Mesothelial cell of epicardium (in vitro differentiated cells): ENCODE measurements around the gene RAB31. TPM values are rescaled to one million over a fixed set of nuclear protein-coding genes. Genes with fewer than 3 reads are reported as not detected.

Experiments
- DNase-seq, 2 experiments: peaks; one replicate each; pipeline ENCODE4 v3.0.0; 2021; ENCODE audit warnings: low spot score in 2 of 2; ENCODE audit not compliant: unreplicated experiment in 2 of 2
- H3K27ac Mint-ChIP-seq: 2 replicates; pipeline ENCODE4 v1.8.0; 2021; ENCODE audit warnings: mixed read lengths
- H3K27me3 Mint-ChIP-seq: 2 replicates; pipeline ENCODE4 v1.8.0; 2021; ENCODE audit warnings: low read depth, mixed read lengths
- H3K36me3 Mint-ChIP-seq: 2 replicates; pipeline ENCODE4 v1.8.0; 2021; ENCODE audit warnings: mixed read lengths
- H3K4me1 Mint-ChIP-seq: 2 replicates; pipeline ENCODE4 v1.8.0; 2021; ENCODE audit warnings: mixed read lengths
- H3K4me3 Mint-ChIP-seq: 2 replicates; pipeline ENCODE4 v1.8.0; 2021; ENCODE audit warnings: mild to moderate bottlenecking, moderate library complexity, mixed read lengths
- H3K9me3 Mint-ChIP-seq: 2 replicates; pipeline ENCODE4 v1.8.0; 2021; ENCODE audit warnings: mixed read lengths
- total RNA-seq: library from RNA; stranded (reverse); gene quantifications from 3 replicates; pipeline ENCODE4 v1.2.1, GENCODE V29; 2021
- TF ChIP-seq, protein P1 (sequence below): fragments of 200-600 bp; sonication (generic); IDR thresholded peaks from one replicate; pipeline ENCODE4 v1.5.0; 2021; ENCODE audit warnings: antibody characterized with exemption; ENCODE audit not compliant: unreplicated experiment

RAB31 gene
- total RNA-seq, 1 donor from 2014 or later = 21.8 TPM

DNA sequence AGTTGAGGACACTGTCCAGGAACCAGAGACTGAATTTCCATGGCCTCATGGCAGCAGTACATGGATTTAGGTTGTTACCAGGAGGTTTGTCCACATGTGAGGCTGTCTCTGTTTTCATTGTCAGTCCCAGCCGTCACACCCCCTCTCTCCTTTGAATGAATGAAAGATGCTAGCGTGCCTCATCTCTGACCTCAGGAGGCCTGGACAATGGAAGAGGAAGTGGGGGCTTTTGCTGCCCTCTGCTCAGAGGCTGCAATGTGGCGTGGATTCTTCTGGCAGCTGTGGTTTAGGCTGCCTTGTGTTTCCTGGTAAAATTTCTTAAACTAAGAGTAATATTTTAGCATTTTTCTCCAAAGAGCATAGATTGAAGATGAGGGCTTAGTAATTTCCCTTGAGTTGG lies 47.5 kb downstream of the RAB31 start:
- H3K4me1 Mint-ChIP-seq = peaks cover 20% of the 10 kb centered on the region
- H3K27ac Mint-ChIP-seq = no peak overlapping the region
- TF ChIP-seq, protein P1, sequence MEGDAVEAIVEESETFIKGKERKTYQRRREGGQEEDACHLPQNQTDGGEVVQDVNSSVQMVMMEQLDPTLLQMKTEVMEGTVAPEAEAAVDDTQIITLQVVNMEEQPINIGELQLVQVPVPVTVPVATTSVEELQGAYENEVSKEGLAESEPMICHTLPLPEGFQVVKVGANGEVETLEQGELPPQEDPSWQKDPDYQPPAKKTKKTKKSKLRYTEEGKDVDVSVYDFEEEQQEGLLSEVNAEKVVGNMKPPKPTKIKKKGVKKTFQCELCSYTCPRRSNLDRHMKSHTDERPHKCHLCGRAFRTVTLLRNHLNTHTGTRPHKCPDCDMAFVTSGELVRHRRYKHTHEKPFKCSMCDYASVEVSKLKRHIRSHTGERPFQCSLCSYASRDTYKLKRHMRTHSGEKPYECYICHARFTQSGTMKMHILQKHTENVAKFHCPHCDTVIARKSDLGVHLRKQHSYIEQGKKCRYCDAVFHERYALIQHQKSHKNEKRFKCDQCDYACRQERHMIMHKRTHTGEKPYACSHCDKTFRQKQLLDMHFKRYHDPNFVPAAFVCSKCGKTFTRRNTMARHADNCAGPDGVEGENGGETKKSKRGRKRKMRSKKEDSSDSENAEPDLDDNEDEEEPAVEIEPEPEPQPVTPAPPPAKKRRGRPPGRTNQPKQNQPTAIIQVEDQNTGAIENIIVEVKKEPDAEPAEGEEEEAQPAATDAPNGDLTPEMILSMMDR = no peak
- DNase-seq = no peak
- H3K36me3 Mint-ChIP-seq = peaks cover 2% of the 10 kb centered on the region
- H3K27me3 Mint-ChIP-seq = peaks cover 1% of the 10 kb centered on the region
- H3K4me3 Mint-ChIP-seq = no peak overlapping the region
- H3K9me3 Mint-ChIP-seq = no peaks in the 10 kb centered on the region

DNA sequence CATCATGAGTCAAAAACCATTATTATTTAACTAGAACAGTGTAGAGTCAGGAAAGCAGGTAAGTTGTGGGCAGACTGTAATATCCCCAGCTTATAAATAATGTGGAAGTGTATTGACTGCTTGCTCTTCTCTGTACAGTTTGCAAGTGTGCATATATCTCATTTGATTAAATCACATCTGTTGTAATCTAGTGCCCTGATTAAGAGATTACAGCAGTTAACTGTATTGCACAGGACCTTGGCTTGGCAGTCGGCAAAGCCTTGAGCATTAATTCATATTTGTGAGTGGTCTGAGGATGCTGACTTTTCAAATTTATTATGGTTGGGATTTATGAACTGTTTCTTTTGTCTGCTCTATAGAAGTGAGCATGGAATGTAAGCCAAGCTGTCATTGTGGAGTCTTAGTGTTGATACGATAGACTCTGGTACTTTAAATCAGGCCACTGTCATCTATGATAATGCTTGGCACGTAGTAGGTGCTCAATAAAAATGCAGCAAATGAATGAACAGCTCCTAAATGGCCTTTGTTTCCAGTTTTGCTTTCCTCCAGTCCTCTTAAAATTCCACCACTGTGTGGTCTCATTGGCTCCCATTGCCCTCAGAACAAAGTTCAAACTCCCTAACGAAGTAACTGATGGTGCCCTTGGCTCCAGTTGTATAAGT lies 48.3 kb downstream of the RAB31 start:
- peaks cover 2% of the 10 kb centered on the region for H3K36me3 Mint-ChIP-seq
- H3K9me3 Mint-ChIP-seq = no peaks in the 10 kb centered on the region
- DNase-seq = no peak
- H3K27me3 Mint-ChIP-seq = peaks cover 1% of the 10 kb centered on the region
- no peak overlapping the region for H3K27ac Mint-ChIP-seq
- peaks cover 20% of the 10 kb centered on the region for H3K4me1 Mint-ChIP-seq
- no peak overlapping the region for H3K4me3 Mint-ChIP-seq
- TF ChIP-seq, protein P1 = no peak

DNA sequence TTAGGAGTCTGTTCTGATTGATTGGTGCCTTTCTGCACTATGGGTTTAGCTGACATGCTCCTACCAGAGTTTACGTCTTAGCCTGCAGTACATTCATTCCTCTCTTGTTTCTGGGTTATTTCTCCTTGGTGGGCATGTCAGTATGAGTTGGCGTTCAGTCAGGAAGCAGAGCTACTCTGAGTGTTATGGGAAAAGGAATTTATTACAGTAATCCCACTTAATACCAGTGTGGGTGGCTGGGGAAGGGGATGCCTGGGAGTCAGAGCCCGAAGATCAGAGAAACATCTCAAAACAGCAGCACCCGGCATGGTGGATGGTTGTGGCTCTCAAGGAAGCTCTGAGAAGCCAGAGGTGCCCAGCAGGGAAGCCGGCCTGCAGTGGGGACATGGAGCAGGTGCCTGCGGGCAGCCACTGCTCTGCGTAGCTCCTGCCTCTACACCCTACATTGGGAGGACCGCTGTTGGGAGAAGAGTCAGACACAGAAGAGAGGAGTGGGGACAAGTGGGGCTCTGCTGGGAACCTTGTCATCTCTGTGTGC lies 48.9 kb downstream of the RAB31 start:
- TF ChIP-seq, protein P1 = no peak
- H3K4me1 Mint-ChIP-seq = peaks cover 20% of the 10 kb centered on the region
- no peak overlapping the region for H3K4me3 Mint-ChIP-seq
- no peaks in the 10 kb centered on the region for H3K9me3 Mint-ChIP-seq
- no peak for DNase-seq
- peaks cover 1% of the 10 kb centered on the region for H3K27me3 Mint-ChIP-seq
- H3K36me3 Mint-ChIP-seq = peaks cover 2% of the 10 kb centered on the region
- no peak overlapping the region for H3K27ac Mint-ChIP-seq

DNA sequence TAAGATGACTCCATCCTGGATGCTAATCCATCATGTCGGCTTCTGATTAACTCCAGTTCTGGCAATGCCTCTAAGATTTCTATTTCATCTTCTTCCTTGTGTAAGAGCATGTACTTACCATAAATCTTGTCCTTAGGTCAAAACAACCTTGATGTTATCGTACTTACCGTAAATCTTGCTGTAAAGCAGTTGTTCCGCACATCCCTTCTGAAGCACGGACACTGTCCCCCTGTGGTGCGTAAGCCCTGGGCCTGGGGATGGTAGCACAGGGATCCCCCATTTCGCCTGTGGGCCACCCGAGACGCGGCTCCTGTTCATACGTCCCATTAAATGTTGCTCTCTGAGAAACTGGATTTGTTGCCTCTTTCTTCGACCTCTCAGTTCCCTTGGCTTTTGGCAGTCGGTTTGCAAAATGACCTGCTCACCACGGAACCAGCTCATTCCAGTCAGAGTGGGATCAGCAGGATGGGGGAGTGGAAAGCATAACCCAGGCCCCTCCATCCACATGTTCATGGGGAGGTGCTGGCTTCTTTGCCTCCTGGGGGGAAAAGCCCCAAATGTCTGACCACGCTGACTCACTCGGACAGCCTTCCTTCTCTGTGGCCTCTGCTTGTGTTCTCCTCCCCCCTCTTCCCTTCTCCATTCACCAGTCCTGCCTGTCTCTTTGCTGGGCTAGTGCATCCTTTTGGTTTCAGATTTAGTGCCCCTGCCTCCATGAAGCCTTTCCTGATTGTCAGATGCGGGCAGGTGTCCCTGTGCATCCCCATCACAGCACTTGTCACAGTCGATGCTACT lies 49.9 kb downstream of the RAB31 start:
- Mint-ChIP-seq H3K27ac (no peak overlapping the region), H3K27me3 (peaks cover 1% of the 10 kb centered on the region), H3K4me3 (peak overlapping the region; percentile 11), H3K4me1 (peaks cover 20% of the 10 kb centered on the region), H3K36me3 (peaks cover 6% of the 10 kb centered on the region), H3K9me3 (peaks cover 5% of the 10 kb centered on the region)
- TF ChIP-seq, protein P1 = no peak
- DNase-seq = no peak

DNA sequence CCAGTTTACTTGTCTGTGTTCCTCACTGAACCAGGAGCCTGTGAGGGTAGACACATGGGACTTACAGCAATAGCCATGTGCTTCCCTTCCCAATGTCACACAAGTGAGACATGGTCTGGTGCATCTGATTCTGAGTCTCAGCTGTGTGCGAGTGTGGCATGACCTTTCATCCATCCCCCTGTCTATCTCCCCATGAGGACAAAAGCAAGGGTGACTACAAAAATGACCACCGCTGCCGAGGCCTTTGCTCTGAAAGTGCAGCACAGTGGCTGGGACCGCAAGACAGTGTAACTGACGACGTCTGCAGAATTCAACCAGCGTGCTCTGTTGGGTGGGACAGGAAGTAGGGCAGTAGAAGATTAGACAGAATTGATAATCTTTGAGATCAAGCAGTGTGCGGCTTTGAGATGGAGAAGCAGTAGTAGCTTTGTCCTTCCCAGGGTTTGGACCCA lies 50.5 kb downstream of the RAB31 start:
- no peak overlapping the region for H3K27ac Mint-ChIP-seq
- peaks cover 1% of the 10 kb centered on the region for H3K27me3 Mint-ChIP-seq
- no peak for DNase-seq
- peaks cover 20% of the 10 kb centered on the region for H3K4me1 Mint-ChIP-seq
- peaks cover 7% of the 10 kb centered on the region for H3K9me3 Mint-ChIP-seq
- TF ChIP-seq, protein P1 = no peak
- no peak overlapping the region for H3K4me3 Mint-ChIP-seq
- H3K36me3 Mint-ChIP-seq = peaks cover 8% of the 10 kb centered on the region
